Lung microvascular endothelial cell (primary cell): ENCODE data around the gene AGAP3. TPM values are rescaled to one million over a fixed set of nuclear protein-coding genes. Genes with fewer than 3 reads are reported as not detected.

Source experiments
- DNase-seq, 2 donors: peaks; one replicate each; pipeline versions ENCODE4 v3.0.0 to v3.0.0-alpha.2; 2010; ENCODE audit warnings: low read depth in 2 of 2
- total RNA-seq: library from RNA; depleted of rRNA; stranded (reverse); fragments of >200 nt; gene quantifications from 2 replicates; pipeline ENCODE4 v1.2.1, GENCODE V29; 2014

The AGAP3 gene
- total RNA-seq, 1 donor from 2014 or later = 62.5 TPM

DNA sequence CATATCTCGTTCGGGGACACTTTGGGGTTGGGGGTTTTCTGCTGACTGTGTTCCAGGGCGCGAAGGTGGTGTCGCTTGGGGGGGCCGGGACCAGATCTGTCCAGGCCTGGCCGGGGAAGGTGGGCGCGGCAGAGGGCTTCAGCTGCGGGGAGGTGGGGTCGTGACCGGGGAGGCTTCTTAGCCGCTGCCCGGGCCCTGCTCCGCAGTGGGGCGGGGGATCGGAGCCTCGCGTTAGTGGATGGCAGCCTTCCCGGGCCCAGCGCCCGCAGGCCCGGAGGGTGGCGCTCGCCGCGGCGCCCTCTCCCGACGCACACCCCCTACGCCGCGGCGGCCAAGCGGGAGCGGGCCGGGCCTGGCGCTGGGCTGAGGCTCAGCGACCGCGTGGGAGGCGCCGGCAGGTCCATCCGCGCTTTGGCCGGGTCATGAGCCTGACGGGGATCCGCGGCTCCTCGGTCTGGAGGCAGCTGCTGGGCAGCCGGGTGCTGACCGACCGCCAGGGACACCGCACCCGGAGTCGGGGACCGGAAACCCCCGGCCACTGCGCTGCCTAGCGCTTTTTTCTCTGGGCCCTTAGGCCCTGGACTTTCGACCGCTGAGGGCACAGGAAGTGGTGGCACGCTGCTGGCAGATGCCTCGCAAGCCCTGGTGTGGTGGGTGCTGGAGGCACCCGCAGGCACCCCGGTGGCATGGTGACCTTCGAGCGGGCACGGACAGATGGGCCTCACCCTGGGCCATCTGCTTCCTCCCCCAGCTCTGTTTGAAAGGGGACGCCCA is 1.2 kb downstream of the AGAP3 start:
- DNase-seq = peak; percentile 63 to 67

DNA sequence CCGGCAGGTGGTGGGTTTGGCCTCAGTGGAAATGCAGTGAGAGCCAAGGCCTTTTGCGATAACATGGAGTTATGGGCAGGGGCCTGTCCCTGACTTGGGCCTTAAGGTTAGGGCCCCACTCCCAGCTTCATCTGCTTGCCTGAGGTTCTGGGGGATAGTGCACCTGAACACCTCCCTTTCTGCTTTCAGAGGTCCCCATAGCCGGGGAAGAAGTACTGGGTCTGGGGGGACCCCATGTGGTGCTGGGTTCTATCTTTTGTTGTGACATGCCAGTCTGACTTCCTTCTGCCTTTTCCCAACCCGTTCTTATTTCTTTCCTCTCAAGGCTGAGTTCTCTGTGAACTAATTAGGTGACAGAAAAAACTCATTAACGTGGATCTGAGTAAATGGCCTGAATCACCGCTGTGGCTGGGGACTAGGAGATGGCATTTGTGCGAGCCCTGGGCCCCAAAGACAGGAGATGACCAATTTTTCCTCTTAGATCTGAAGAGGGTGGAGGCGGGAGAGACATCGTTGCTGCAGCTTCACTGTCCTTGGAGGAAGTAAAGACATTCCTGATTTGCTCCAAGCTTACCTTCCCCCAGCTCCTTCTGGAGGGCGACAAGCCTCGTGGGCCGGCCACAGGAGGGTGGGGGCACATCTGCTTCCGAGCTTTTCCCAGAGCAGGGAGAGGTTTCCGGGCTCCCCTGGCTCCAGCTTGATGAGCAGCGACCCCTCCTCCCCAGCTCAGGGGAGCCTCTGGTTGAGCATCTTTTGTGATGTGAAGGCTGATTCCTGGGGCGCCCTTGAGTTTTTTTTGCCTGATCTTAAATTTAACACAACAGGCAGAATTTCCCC is 2.0 kb downstream of the AGAP3 start:
- DNase-seq = peak; percentile 42 to 56

DNA sequence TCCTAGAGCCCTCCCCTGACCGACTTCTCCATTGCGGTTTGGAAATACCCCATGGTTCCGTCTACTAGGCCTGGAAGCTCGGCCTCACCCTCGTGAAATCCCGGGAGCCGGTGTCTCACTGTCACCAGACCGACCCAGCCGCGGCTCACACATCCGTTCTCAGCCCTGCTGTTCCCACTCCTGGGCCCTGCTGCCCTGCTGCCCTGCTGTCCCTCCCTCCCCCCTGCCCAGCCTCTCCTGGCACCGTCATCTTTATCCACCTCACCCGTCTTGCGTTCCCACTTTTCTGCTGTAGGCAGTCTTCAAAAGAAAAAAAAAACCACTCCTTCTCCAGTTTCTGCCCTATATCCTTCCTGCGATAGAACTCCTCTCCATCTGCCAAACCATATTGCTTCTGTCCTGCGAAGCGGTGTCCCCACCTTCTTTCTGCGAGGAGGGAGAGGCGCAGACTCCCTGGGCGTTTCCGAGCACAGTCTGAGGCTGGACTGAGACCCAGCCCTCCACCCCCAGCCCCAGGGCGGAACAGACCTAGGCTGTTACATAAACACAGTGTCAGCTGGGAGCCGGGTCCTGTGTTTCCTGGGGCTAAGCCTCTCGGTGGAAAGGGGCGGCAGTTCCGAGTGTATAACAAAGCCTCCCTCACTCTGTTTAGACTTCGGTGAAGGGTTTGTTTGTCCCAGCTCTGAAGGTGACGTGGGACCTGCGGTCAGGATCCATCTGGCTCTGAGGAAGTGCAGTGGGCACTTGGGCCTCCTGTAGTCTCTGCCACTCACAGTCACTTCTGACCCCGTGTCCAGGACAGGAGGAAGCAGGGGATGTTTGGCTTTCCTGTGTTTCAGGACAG is 2.8 kb downstream of the AGAP3 start:
- peak; percentile 92 to 94 for DNase-seq

DNA sequence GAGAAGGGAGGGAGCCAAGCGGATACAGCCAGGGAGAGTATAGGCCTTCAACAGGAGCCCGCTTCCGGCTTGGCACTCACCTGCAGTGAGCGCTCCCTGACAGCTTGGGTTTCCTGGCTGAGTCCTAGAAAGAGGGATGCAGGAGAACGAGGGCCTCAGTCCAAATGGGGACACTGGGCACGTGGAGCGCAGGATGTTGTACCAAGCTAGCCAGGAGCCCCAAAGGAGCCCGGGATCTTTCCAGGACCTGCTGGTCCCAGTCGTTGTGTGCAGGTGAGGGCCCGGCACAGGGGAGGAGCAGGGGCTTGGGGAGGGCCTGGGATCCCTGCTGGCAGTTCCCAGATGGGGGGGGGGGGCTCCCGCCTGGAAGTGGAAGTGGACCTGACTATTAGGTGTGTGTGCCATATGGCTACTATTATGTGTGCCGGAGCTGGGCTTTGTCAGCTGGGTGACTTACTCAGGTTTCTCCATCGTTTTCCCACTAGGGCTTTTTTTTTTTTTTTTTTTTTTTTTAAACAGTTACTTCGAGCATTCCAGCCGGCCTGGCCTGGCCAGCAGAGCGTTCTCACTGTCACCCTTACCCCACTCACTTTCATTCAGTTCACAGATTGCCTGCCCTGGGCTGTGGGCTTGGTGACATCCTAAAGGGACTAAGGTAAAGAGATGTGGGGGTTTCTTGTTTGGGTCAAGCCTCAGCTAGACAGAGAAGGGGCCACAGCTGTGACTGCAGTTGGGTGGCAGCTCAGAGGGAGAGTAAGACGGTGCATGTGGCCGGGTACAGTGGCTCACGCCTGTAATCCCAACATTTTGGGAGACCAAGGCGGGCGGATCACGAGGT is 3.8 kb downstream of the AGAP3 start:
- peak; percentile 35 to 60 for DNase-seq

DNA sequence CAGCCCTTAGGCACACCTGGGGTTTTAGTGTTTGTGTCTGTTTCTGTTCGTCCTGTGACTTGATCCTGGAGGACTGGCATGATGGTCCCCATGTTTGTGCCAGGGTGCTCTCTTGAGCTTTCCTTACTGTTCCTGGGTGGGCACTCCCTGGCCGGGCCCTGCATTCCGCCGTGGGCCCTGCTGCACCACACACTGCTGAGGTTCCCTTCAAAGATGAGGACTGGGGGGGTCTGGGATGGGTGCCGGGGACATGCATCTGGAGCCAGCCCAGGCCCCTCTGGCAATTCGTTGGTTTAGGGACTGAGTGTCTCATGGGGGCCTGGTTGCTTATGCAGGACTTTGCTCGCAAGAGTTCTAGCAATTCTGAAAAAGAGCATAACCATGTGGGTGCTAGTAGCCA is 4.7 kb downstream of the AGAP3 start:
- DNase-seq = no peak

DNA sequence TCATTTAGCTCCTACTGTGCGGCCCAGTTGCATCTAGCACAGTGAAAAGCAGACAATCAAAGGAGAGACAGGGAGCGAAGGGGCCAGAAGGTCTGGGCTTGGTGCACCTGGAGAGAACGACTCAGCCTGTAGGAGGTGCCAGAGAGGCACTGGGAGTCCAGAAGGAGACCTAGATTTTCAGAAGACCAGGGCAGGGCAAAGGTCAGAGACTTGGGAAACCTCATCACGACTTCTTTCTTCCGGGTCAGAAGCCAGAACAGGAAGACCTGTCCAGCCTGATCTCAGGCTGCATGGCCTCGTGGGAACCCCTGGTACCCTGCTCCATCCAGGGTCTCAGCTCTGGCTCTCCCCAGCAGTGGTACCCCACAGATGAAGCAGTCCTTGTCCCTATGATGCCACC is 5.2 kb downstream of the AGAP3 start:
- peak in 1 of 2 donors; percentile 42 for DNase-seq

DNA sequence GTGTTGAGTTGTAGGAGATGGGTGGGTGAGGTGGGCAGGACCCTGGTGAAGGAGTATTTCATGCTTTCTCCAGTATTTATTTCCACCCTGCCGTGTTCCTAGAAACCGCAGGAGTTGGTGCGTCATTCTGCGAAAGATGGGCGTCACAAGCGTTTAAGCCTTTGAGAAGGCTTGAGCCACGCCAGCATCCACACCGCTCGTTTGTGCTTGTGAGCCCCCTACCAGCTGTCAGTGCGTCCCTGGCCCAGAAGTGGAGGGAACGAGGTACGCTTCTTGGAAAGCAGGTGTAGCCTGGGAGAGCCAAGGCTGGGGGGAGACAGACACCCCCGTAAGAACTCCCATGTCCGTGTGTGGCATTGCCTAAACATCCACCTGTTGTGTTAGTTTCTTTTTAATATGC is 5.7 kb downstream of the AGAP3 start:
- DNase-seq = no peak

DNA sequence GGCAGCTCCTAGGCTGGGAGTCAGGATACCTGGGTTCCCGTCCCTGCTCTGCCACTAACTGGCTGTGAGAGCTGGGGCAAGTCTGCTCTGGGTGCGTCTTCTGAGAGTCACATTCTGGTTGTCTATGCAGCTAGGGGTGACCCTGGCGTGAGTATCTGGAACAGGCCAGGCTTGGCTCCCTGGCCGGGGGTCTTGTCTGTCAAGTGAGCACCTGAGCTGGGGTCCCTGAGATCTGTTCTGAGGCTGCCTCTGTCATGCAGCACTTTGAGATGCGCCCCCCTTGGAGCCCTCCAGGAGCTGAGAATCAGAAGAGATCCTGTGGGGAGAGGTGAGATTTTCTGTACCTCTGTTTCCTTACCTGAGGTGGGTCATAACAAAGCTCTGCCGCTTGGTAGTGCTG is 7.5 kb downstream of the AGAP3 start:
- DNase-seq = no peak

DNA sequence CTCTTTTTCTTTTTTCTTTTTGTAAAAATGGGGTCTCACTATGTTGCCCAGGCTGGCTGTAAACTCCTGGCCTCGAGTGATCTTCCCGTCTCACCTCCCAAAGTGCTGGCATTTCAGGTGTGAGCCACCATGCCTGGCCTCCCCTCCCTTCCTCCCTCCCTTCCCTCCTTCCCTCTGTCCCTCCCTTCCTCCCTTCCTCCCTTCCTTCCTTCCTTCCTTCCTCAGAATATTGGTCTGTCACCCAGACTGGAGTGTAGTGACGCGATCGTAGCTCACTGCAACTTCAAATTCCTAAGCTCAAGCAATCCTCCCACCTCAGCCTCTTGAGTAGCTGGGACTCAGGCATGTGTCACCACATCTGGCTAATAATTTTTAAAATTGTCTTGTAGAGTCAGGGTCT is 8.4 kb downstream of the AGAP3 start:
- peak in 1 of 2 donors; percentile 29 for DNase-seq

DNA sequence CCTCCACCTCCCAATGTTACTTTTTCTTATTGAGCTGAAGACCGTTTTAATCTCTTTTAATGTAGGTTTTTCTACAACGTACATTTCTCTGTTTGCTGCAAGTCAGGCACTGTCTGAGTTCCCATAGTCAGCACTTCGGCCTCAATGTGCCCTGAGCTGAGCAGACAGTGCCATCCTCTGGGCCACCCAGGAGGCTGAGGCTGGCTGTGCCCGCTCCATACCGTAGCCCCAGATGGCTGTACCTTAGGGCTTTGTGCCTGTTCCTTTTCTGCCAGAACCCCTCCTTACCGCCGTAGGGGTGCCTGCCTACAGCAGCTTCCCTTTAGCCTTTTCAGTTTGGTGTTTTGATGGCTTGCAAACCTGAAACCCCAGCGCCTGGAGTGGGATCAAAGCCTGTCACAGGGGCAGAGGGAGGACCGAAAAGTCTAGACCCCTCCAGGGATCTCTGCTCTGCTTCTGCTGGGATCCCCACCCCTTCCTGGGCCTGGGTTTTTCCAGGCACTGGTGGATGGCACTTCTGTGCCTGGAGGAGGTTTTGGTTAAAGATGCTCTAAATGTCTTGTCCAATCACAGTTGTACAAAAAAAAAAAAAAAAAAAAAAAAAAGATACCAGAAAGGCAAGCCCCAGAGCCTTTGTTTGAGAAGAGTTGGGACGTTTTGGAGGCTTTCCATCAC is 9.0 kb downstream of the AGAP3 start:
- peak in 1 of 2 donors; percentile 38 for DNase-seq

DNA sequence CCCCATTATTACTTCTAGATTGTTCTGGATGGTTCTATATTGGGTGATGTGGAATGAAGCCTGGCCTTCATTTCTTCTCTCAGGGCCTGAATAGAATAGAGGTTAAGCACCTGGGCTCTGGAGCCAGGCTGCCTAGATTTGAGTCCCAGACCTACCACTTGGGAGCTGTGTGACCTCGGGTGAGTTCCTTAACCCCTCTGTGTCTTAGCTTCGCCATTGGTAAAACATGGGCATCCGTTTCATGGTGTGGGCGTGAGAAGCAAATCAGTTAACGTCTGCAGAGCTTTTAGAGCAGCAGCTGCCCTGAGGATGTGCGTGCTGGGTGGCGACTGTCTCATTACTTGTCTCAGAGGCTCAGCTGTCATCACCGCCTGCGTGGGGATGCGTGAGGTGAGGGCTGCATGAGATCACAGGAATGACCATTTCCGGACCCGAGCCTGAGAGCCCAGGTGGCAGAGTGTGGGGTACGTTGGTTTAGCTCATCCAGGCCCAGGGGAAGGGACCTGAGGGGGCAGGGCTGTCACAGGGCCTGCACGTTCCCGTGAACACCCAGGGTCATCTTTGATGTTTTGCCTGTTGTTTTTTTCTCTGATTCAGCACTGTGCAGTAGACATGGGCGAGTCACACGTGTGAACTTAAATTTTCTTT is 9.7 kb downstream of the AGAP3 start:
- peak in 1 of 2 donors; percentile 57 for DNase-seq

DNA sequence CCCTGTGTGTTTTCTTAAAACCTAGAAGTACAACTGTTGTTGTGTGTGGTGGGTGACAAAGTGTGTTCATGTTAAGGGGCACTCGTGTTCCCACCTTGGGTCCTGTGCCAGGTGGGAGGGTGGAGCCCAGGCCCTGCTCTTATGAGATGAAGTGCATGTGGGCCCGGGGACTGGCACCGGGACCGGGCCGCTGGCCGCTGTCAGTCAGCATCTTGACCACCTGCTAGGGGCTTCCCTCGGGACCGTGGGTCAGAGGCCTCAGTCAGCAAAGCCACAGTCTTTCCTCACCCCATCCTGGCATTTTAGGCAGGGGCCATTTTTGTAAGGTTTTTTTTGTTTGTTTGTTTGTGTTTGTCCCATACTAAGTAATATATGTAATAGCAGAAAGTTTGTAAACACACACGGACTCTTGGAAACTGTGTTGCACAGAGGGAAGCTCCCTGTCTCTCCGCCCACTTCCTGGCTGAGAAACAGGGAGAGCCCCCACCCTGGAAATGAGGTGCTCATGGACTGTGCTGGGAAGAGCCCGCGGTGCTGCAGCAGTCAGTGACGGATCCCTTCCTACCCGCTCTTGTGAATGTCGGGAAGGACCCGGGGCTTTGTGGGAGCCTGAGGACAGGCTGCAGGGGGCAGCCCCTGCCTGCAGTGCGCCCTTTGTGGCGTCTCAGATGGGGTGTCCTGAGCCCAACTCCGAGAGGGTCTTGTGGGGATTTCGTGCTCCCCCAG is 13.4 kb downstream of the AGAP3 start:
- DNase-seq = peak in 1 of 2 donors; percentile 65

DNA sequence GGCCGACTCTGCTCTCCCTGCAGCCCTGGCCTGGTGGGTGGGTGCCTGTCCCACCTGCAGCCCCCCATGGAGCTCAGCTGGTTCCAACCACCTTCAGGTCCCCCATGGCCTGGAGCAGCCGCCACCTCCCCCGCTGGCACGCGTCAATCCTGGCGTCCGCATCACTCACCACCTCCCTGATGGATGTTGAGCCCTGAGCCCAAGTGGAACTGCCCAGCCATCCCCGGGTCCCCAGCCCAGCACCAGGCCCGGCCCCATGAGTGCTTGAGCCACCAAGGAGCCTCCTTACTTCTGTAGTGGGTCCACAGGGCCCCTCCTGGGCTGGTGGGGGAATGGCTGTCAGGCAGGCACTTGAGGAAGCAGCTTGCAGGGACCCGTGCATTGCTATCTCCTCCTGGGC is 14.6 kb downstream of the AGAP3 start:
- DNase-seq = no peak

DNA sequence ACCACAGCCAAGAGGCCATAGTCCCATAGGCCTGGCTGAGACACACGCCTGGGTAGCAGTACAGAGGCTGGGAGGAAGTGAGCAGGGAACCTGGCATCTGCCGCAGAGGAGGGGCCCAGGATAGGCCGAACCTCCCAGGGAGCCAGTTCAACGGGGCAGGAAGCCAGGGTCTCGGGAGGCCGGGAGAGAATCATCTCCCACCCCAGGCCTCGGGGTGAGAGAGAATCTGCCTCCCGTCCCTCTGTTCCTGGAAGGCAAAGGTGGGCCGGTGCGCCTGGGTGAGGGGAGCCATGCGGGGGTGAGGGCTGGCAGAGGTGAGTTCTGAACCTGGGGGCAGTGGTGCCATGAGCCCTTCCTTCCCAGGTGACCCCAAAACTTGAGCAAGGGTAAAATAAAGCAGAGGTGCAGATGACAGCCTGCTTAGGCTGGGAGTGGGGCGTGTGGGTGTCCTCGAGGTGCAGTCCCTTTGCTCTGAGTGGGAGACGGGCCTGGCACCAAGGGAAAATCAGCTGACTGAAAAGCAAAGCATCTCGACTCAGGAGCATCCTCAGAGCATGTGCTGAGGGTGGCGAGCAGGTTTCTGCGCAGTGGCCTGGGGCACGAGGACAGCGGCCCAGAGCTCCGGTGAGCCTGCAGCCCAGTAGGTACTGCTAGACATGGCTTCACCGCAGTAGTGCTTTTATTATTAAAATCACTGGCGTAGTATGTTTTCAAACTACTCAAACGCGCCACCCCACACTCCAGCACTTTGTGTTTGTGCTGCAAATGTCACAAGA is 15.5 kb downstream of the AGAP3 start:
- DNase-seq = no peak

DNA sequence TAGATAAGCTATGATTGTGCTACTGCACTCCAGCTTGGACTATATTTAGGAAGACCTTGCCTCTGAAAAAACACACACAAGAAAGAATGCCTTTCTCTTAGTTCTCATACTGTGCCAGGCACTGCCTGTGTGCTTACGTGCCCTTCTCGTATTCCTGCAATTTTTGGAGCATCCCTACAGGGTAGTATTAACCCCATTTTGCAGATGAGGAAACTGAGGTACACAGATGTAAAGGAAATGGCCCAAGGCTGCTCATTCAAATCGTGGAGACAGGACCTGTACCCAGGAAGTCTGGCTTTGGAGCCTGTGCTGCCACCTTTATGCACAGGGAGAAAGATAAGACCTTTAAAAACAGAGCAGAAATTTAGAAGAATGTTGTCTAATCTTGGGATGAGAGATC is 16.7 kb downstream of the AGAP3 start:
- no peak for DNase-seq

DNA sequence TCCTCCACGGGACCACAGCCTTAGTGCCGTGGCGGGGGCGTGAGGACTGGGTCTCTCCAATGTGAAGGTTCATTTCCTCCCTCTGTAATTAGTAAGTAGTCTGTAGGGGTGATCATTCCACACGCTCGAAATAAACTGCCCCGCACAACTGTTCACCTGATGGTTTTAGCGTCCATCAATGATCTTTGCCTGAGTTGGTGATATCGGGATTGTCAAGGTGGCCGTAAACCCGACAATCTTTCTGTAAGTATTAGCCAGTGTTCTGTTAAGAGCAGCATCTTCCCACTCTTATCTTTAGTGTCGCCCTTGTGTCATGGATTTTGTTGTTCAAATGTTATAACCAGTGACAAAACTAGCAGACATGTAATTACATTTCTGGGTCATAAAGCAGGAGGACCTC is 17.7 kb downstream of the AGAP3 start:
- no peak for DNase-seq

DNA sequence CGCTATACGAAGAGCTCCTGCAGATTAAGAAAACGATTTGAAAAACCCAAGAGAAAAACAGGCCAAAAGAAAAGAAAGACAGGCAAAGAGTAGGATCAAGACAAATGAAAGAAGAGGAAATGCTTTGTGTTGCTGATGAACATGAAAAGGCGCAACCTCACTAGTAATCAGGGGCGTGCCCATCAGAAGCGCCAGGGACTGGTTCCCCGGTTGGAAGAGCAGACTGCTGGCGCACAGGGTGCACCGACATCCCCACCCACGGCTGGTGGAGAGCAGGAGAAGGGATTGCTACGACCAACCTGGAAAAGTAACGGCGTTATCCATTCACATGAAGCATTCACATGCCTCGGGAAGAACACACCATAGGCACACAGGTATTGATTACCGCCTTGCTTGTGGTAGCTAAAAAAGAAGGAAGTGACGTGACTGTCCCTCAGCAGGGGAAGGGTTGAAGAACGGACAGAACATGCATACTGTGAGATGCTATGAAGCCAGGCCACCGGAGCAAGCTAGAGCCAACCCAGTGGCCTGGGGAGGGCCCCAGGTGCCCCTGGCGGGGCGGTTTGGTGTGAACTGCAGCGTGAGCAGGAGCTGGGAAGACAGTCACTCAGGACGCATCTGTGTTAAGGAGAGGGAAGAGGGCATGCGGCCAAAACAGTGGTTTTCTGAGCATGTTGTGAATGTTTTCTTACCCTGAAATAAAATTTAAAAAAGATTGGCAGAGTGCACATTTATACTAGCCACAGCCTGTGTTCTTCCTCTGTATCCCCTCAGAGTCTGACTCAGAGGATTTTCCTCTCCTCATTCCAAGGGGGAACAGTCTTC is 18.3 kb downstream of the AGAP3 start:
- DNase-seq = peak in 1 of 2 donors; percentile 86

DNA sequence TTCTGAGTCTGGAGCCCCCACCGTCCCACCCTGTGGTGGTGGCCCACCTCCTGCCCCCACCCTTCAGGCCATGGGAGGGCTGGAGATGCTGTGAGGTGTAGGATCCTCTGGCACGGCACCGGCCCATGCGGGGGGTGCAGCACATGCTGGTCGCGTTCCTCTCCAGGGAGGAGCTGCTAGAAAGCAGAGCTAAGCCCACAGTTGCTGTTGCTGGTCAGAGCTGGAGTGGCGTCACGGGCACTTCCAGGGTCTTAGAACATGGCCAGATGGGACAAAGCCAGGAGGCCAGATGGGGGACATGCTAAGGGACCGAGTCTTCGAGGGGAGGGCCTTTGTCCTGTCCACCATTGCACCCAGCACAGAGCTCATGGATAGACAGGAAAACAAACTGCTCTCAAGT is 21.6 kb downstream of the AGAP3 start:
- DNase-seq = no peak
